Retina (tissue), 1 donor: Measurements from ENCODE around the gene C2orf92.
"Not testable (repeated sequence)": the region's sequence is repeated elsewhere in the genome, so short reads cannot be mapped to it uniquely, and the experiment has no call there.

Source experiments
- DNase-seq: peaks from one replicate; pipeline ENCODE4 v3.0.0-alpha.2; 2016

C2orf92 gene

GRCh38 chr2:97660044-97660774, 9.3 kb upstream of the C2orf92 start:
- no peak for DNase-seq

- DNase-seq, result no peak
These were observed 8.6 kb upstream of the C2orf92 start for GRCh38 chr2:97660775-97661389.

GRCh38 chr2:97661927-97662326, 7.6 kb upstream of the C2orf92 start:
- DNase-seq, result no peak

- no peak for DNase-seq
These were observed 7.1 kb upstream of the C2orf92 start for GRCh38 chr2:97662386-97662894.

GRCh38 chr2:97662895-97663625, 6.5 kb upstream of the C2orf92 start:
- DNase-seq, result peak; percentile 86

- no peak for DNase-seq
These were observed 5.9 kb upstream of the C2orf92 start for GRCh38 chr2:97663626-97663961.

- peak; percentile 99 for DNase-seq
These were observed 5.4 kb upstream of the C2orf92 start, which contains the start of gene ACTR1B for GRCh38 chr2:97663962-97664635. Gene ACTR1B, minus strand, starts transcription at chr2:97664044. Its CDS starts 154 bp downstream, at chr2:97663890.

- DNase-seq, result no peak
These were observed 4.9 kb upstream of the C2orf92 start for GRCh38 chr2:97664636-97664970.

GRCh38 chr2:97670471-97670870, 958 bp downstream of the C2orf92 start:
- no peak for DNase-seq

GRCh38 chr2:97671526-97671925, 2.0 kb downstream of the C2orf92 start:
- DNase-seq, result no peak

GRCh38 chr2:97672606-97673140, 3.2 kb downstream of the C2orf92 start:
- DNase-seq, result not testable (repeated sequence)

- DNase-seq, result no peak
These were observed 3.8 kb downstream of the C2orf92 start for GRCh38 chr2:97673182-97673914.

- no peak for DNase-seq
These were observed 4.4 kb downstream of the C2orf92 start for GRCh38 chr2:97673915-97674283.

GRCh38 chr2:97675430-97676113, 6.1 kb downstream of the C2orf92 start:
- no peak for DNase-seq

- DNase-seq, result no peak
These were observed 7.1 kb downstream of the C2orf92 start for GRCh38 chr2:97676620-97677019.

GRCh38 chr2:97677480-97677879, 8.0 kb downstream of the C2orf92 start:
- DNase-seq, result no peak

- DNase-seq, result no peak
These were observed 8.8 kb downstream of the C2orf92 start for GRCh38 chr2:97678298-97678697.

- DNase-seq, result not testable (repeated sequence)
These were observed 17.7 kb downstream of the C2orf92 start for GRCh38 chr2:97687235-97687634.

- DNase-seq, result no peak
These were observed 18.7 kb downstream of the C2orf92 start for GRCh38 chr2:97688062-97688827.

GRCh38 chr2:97691166-97691565, 21.7 kb downstream of the C2orf92 start:
- DNase-seq, result no peak

GRCh38 chr2:97693476-97693875, 24.0 kb downstream of the C2orf92 start:
- no peak for DNase-seq
